ENCODE results near the gene MTFR2.
"Not testable (repeated sequence)": the region's sequence is repeated elsewhere in the genome, so short reads cannot be mapped to it uniquely, and the experiment has no call there.

Gene MTFR2

GRCh38 chr6:136235233-136235564, 14.9 kb downstream of the MTFR2 start:
- no peak for DNase-seq (ENCODE audit: low read depth)

GRCh38 chr6:136232701-136233100, 17.4 kb downstream of the MTFR2 start:
- no peak for DNase-seq (ENCODE audit: low read depth)

- no peak for DNase-seq (ENCODE audit: low read depth)
These were observed 19.8 kb downstream of the MTFR2 start for GRCh38 chr6:136230219-136230853.

DNA sequence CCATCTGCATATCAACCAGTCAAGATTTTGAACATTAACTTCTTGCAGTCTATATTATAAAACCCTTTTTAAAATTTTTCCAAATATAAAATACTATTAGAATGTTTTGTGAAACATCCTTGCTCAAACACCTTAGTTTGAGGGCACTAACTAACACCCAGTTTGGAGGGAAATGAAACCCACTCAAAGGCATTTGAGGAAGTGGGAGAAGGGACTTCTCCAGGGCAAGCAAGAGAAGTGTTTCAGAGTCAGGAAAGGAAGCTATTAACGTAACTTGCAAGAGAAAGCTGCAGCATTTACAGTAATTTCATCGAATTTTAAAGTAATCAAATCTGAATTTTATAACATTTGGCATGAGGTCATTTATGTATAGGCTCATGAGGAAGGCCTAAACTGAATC, 21.3 kb downstream of the MTFR2 start:
- no peak for DNase-seq (ENCODE audit: low read depth)

GRCh38 chr6:136226674-136227377, 23.3 kb downstream of the MTFR2 start:
- DNase-seq (ENCODE audit: low read depth) = no peak

- peak; percentile 41 for DNase-seq (ENCODE audit: low read depth)
These were observed 24.0 kb downstream of the MTFR2 start for GRCh38 chr6:136226027-136226673.

GRCh38 chr6:136225496-136225895, 24.6 kb downstream of the MTFR2 start:
- no peak for DNase-seq (ENCODE audit: low read depth)

GRCh38 chr6:136224974-136225373, 25.1 kb downstream of the MTFR2 start:
- DNase-seq (ENCODE audit: low read depth) = not testable (repeated sequence)

DNA sequence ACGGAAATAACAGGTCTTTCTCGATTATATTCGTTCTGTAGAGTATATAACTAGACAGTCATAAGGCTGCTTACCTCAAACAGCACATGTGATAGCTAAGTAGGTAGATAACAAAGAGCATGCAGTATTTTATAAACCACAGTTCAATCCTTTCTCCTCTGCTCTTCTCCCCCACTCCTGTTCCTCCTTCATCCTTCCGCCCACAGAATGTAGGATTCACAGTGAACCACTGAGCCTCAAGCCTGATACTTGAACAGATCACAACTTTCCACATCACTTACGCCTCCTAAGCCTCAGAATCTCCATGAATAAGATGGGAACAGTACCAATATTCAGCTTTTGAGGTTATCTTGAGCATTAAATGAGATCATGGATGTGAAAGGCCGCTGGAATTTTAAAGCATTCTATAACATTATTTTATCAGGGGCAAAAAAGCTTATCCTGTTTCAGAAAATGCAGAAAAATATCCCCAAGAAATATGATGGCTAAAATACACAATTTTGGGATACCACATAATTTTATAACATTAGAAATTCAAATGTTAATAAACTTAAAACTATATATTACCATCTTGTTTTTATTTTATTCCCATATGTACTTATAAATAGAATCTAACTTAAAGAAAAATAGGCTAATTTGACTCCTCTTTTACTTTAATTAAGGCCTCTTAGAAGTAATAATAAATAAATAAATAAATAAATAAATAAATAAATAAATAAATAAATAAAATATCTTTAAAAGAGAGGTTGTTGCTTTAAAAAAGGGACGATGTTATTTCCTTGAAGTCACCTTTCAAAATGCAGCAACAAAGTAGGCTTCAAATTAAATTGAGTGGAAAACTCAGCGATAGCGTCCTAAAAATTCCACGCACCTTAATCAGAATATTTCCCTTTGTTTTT, 33.4 kb downstream of the MTFR2 start:
- no peak for DNase-seq (ENCODE audit: low read depth)

DNA sequence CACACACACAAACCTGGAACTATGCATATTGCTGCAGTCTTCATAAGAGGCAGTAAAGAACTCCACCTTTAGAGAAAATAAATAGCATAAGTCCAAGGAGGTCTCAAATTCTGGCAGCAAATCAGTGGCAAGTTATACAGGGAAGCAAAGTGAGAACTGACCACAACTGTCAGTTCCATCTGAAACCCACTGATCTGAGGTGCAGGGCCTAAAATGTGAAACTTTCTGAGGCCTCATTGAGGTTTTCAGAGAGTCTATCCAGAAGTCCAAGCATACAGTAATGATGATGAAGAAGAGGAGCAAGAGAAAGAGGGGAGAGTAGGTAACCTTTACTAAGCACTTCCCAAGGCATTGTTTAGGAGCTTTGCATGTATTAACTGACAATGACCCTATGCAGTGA, 36.3 kb downstream of the MTFR2 start:
- DNase-seq (ENCODE audit: low read depth) = no peak

DNA sequence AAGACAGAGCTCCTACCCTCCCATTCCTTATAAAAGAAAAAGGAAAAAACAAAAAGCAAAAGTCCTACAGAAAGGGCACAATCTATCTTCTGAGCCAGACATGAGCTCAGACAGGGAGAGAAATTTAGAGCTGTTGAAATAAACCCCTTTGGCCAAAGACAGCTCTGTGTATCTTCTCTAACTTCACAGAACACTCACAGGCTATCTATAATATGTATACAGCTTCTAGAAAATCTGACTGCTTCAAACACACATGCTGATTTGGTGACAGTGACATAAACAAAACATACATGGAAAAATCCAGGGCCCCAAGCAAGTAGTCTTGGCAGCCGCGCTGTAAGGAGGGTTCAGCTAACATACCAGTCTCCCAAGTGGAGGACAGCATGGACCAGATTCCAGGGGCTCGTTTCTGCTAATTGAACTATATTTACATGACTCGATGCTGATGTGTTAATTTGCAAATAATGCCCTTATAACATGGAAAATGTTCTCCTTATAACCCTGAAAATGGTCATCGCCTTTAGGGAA, 37.0 kb downstream of the MTFR2 start:
- DNase-seq (ENCODE audit: low read depth) = no peak

- DNase-seq (ENCODE audit: low read depth) = no peak
These were observed 37.5 kb downstream of the MTFR2 start for GRCh38 chr6:136212608-136213007.

DNA sequence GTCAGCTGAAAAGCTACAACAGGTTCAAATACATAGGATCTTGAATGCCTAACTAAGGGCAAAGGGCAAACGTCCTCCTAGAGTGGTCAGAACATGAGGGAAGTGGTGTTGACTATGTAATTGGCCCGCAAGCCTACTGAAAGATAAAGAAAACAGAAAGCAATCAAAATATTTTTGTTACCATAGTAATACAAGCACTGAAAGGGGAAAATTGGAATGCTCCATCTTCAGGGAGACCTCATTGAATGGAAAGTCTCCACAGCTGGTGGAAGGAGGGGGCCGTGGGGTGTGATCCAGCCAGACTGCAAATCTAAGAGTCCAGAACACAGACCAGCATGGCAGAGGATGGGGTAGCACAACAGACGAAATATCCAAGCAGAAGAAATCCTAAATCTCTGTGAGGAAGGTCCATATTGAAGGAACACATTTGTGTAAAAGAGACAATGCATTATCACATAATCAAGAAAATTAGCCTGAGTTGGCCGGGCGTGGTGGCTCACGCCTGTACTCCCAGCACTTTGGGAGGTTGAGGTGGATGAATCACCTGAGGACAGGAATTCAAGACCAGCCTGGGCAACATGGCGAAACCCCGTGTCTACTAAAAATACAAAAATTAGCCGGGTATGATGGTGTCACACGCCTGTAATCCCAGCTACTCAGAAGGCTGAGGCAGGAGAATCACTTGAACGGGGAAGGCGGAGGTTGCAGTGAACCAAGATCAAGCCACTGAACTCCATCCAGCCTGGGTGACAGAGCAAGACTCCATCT, 39.5 kb downstream of the MTFR2 start:
- DNase-seq (ENCODE audit: low read depth) = no peak

DNA sequence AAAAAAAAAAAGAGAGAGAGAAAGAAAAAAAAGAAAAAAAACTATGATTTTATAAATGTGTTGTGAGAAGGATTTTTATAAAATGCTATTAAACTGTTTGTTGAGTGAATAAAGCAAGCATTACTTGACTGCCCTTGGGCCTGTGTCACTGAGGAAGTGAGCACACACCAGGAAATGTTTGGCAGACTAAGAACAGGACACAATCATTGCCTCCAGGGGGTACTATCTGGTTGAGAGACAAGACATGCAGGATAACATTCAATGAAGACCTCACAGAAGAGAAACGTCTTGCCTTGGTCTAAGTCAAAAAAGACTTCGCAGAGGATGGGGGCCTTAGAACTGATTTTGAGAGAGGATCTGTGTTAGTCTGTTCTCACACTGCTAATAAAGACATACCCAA, 40.6 kb downstream of the MTFR2 start:
- no peak for DNase-seq (ENCODE audit: low read depth)

GRCh38 chr6:136208783-136209182, 41.3 kb downstream of the MTFR2 start:
- DNase-seq (ENCODE audit: low read depth) = no peak

GRCh38 chr6:136201732-136202131, 48.4 kb downstream of the MTFR2 start:
- no peak for DNase-seq (ENCODE audit: low read depth)

DNA sequence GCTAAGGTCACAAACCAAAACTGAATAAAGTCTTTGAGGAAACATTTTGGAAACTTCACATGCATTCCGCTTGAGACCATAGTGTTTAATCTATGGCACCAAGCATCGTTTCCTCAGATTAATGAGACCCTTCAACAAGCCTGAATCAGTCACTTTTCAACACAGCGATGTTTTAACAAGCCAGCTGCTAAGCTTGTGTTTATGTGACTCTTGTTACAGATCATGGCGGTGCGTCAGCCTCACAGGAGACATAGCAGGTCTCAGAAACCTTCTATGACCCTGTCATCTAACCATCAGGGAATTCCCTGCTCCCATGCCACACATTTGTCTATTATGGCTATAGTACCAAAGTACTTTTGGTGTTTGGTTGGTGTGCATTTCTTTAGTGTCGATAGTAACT, 57.2 kb downstream of the MTFR2 start:
- DNase-seq (ENCODE audit: low read depth) = no peak

GRCh38 chr6:136191606-136192312, 58.4 kb downstream of the MTFR2 start:
- no peak for DNase-seq (ENCODE audit: low read depth)

DNA sequence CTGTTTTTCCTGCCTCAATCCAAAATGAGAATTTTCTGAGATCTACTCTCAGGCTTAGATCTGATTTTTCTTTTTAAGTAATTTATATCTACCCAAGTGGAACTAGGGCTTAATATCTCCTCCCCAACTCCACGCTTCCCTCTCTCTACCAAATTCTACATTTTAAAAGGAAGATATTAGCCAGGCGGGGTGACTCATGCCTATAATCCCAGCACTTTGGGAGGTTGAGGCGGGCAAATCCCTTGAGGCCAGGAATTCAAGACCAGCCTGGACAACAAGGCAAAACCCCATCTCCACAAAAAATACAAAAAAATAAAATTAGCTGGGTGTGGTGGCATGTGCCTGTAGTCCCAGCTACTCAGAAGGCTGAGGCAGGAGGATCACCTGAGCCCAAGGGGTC, 61.0 kb downstream of the MTFR2 start:
- no peak for DNase-seq (ENCODE audit: low read depth)

DNA sequence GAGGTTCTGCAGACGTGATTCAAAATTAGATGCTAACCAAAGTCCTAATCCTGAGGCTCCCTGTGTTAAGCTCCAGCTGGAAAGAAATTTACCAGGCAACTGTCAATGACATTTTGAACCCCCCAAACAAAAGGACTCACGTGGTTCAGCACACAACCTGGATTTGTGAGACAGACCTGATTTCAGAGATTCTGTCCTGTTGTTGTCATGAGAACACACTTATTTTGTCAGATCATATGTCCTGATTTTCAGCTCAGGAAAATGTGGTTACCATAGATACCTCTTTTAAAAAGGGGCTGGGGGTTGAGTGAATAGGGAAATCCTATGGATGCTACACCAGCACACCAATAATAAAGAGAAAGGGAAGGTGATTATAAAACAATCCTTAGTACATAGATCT, 61.6 kb downstream of the MTFR2 start:
- no peak for DNase-seq (ENCODE audit: low read depth)

DNA sequence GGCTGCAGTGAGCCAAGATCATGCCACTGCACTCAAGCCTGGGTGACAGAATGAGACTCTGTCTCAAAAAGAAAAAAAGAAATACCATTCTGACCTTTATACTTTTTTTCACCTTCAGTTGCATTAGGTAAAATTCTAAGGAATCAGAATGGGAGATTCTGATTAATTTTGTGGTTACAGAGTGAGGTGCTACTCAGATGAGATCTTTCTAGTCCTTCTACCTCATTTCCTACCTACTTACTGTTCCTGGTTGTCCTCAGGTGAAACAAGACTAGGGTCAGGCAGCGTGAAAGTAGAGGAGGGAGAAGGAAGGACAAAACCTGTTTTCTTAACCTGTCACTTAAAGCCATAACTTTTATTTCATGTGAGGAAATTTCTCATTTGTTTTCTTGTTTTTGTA, 63.7 kb downstream of the MTFR2 start:
- DNase-seq (ENCODE audit: low read depth) = no peak

Data from HS-5 (cell line).